Nephron progenitor cell (in vitro differentiated cells): ENCODE data around the gene CNTNAP1.

Experiments
- DNase-seq: peaks from one replicate; pipeline ENCODE4 v3.0.0; 2021
- H3K27ac Mint-ChIP-seq: 2 replicates; pipeline ENCODE4 v1.8.0; 2021; ENCODE audit warnings: mild to moderate bottlenecking, moderate library complexity, mixed read lengths
- H3K27me3 Mint-ChIP-seq: 2 replicates; pipeline ENCODE4 v1.8.0; 2021; ENCODE audit warnings: mild to moderate bottlenecking, low read depth, mixed read lengths; ENCODE audit not compliant: poor library complexity
- H3K36me3 Mint-ChIP-seq: 2 replicates; pipeline ENCODE4 v1.8.0; 2021; ENCODE audit warnings: low read depth, mixed read lengths
- H3K4me1 Mint-ChIP-seq: 2 replicates; pipeline ENCODE4 v1.8.0; 2021; ENCODE audit warnings: mixed read lengths
- H3K4me3 Mint-ChIP-seq: 2 replicates; pipeline ENCODE4 v1.8.0; 2021; ENCODE audit warnings: mild to moderate bottlenecking, moderate library complexity, mixed read lengths
- H3K9me3 Mint-ChIP-seq: 2 replicates; pipeline ENCODE4 v1.8.0; 2021; ENCODE audit warnings: mild to moderate bottlenecking, moderate library complexity, mixed read lengths
- TF ChIP-seq, protein P1 (sequence below): fragments of 200-600 bp; sonication (generic); IDR thresholded peaks from 2 replicates; pipeline ENCODE4 v1.5.0; 2021; ENCODE audit warnings: antibody characterized with exemption

CNTNAP1 gene

DNA sequence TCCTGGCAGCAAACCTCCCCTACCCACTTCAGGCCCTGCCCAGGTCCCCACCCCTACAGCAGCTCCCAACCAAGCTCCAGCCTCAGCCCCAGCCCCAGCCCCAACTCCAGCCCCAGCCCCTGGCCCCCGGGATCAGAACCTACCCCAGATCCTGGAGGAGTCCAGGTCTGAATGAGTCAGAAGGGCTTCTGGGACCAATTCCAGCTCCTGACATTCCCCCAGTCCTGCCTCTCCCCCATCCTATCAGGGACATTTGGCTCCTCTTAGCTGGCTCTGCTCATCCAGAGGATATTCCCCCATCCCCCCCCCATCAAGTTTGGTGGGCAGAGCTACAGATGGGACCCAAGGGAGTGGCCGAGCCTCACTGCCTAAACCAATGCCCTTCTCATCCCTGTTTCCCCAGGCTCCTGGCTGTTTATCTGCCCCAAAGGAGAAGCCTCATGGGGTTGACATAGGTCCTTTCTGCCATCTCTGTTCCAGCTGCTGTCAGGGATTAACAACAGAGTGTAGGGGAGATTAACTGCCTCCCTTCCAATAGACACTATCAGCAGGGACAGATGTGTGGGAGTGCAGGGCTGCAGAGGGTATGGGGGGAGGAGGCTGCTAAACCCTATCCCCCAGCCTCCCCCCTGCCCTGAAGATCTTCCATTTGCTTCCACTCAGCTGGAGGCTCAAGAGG, 16.5 kb downstream of the CNTNAP1 start:
- TF ChIP-seq, protein P1, sequence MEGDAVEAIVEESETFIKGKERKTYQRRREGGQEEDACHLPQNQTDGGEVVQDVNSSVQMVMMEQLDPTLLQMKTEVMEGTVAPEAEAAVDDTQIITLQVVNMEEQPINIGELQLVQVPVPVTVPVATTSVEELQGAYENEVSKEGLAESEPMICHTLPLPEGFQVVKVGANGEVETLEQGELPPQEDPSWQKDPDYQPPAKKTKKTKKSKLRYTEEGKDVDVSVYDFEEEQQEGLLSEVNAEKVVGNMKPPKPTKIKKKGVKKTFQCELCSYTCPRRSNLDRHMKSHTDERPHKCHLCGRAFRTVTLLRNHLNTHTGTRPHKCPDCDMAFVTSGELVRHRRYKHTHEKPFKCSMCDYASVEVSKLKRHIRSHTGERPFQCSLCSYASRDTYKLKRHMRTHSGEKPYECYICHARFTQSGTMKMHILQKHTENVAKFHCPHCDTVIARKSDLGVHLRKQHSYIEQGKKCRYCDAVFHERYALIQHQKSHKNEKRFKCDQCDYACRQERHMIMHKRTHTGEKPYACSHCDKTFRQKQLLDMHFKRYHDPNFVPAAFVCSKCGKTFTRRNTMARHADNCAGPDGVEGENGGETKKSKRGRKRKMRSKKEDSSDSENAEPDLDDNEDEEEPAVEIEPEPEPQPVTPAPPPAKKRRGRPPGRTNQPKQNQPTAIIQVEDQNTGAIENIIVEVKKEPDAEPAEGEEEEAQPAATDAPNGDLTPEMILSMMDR = no peak
- no peak for DNase-seq
- peaks cover 53% of the 10 kb centered on the region for H3K36me3 Mint-ChIP-seq
- no peak overlapping the region for H3K4me3 Mint-ChIP-seq
- H3K27me3 Mint-ChIP-seq = peaks cover 7% of the 10 kb centered on the region
- H3K27ac Mint-ChIP-seq = peak overlapping the region; percentile 98
- no peaks in the 10 kb centered on the region for H3K9me3 Mint-ChIP-seq
- H3K4me1 Mint-ChIP-seq = peaks cover 40% of the 10 kb centered on the region

DNA sequence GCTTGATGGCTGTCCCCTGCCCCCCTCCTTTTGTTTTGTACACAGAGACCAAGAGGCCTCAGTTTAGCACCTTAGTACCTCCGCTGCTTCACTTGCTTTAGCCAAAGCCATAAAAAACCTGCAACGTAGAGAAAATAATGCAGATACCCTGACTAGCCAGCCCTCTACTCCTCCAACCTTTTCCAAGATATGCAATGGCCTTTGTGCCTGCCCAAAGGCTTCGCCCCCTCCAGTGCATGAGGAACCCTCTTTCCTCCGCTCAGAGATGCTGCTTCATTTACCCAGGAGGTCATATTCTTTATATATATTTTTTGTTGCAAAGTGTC, 17.0 kb downstream of the CNTNAP1 start:
- peaks cover 40% of the 10 kb centered on the region for H3K4me1 Mint-ChIP-seq
- peak overlapping the region; percentile 60 for H3K4me3 Mint-ChIP-seq
- H3K27me3 Mint-ChIP-seq = peaks cover 7% of the 10 kb centered on the region
- peak overlapping the region; percentile 98 for H3K27ac Mint-ChIP-seq
- peaks cover 57% of the 10 kb centered on the region for H3K36me3 Mint-ChIP-seq
- TF ChIP-seq, protein P1 = no peak
- DNase-seq = no peak
- H3K9me3 Mint-ChIP-seq = no peaks in the 10 kb centered on the region

DNA sequence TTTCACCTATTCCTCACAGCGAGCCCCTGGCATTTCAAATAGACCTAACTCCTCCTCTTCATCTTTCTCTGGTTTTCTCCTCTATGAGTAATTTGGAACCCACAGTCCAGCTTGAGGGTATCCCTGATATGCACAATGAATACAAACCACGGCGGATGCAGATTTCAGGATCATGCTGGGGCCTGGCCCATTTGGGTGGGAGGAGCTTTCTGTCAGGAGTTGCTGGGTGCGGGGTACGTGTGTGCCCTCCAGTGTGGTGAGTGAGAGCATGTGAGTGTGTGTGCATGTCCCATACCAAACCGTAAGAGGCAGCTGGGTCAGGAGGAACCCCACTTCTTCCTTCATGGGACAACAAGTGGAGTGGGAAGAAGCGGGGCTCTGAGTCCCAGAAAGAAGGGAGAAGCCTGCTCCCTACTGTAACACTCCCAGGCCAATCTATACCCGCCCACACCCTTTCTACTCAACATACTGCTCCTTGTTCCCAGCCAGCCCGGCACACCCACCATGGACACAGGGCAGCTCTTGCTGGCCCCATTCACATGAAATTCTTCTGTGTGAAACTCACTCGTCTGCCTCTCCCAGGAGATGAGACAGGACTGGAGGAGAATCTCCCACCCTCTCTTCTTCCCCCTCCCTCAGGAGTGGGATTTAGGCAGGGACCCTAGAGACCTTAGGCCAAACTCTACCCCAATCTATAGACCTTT, 18.4 kb downstream of the CNTNAP1 start:
- peaks cover 60% of the 10 kb centered on the region for H3K36me3 Mint-ChIP-seq
- no peak overlapping the region for H3K4me3 Mint-ChIP-seq
- DNase-seq = no peak
- H3K27ac Mint-ChIP-seq = peak overlapping the region; percentile 82
- H3K27me3 Mint-ChIP-seq = peaks cover 7% of the 10 kb centered on the region
- no peaks in the 10 kb centered on the region for H3K9me3 Mint-ChIP-seq
- peaks cover 40% of the 10 kb centered on the region for H3K4me1 Mint-ChIP-seq
- TF ChIP-seq, protein P1 = no peak

DNA sequence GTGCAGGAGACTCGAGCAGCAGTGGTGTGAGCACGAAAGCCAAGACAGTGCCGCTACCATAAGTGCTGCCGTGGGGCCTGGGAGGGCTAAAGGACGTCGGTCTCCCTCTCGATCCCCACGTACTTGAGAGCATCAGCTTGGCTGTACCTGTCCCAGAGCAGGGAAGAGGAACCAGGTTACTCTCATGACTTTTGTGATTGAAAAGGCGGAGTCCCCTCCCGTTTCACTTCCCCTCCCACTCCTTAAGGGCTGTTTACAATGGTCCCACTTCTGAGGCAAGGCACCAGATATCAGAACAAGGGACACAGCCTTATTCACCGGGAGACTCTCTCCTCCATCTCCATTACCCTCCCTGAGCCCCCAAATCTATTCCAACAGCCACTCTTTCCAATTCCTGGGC, 20.1 kb downstream of the CNTNAP1 start:
- DNase-seq = no peak
- Mint-ChIP-seq H3K27ac (peak overlapping the region; percentile 59), H3K4me1 (peaks cover 40% of the 10 kb centered on the region), H3K9me3 (no peaks in the 10 kb centered on the region), H3K36me3 (peaks cover 58% of the 10 kb centered on the region), H3K27me3 (peaks cover 10% of the 10 kb centered on the region), H3K4me3 (no peak overlapping the region)
- TF ChIP-seq, protein P1 = no peak

DNA sequence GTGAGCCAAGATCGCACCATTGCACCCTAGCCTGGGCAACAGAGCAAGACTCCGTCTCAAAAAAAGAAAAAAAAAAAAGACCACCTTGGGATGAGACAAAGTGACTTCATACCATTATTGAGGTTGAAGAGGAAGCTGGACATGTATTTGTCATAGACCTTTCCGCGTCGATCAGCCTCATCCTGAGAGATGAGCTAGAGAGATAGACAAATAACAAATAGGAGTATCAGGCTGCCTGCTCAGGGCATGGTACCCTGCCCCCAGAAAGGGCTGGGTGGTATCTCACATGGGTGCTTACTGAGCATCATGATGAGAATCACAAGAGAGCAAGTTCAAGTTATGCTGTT, 22.1 kb downstream of the CNTNAP1 start:
- TF ChIP-seq, protein P1 = no peak
- Mint-ChIP-seq H3K27ac (no peak overlapping the region), H3K27me3 (peaks cover 6% of the 10 kb centered on the region), H3K4me3 (no peak overlapping the region), H3K4me1 (peaks cover 33% of the 10 kb centered on the region), H3K36me3 (peaks cover 64% of the 10 kb centered on the region), H3K9me3 (no peaks in the 10 kb centered on the region)
- no peak for DNase-seq
